HUES48 (cell line): ENCODE results near the gene URGCP.

ENCODE experiments used
- H3K27ac ChIP-seq: one replicate; pipeline ENCODE4 v1.7.0; 2013; ENCODE audit warnings: low read depth, low read length, inconsistent platforms
- H3K27me3 ChIP-seq: 2 replicates; pipeline ENCODE4 v1.6.1; 2013; ENCODE audit warnings: mild to moderate bottlenecking, low read length; ENCODE audit not compliant: control insufficient read depth, insufficient read depth
- H3K36me3 ChIP-seq: 2 replicates; pipeline ENCODE4 v1.6.1; 2013; ENCODE audit warnings: low read length; ENCODE audit not compliant: control insufficient read depth, insufficient read depth
- H3K4me1 ChIP-seq: 2 replicates; pipeline ENCODE4 v1.6.1; 2013; ENCODE audit warnings: mild to moderate bottlenecking, low read length; ENCODE audit not compliant: control insufficient read depth, insufficient read depth
- H3K4me3 ChIP-seq: 2 replicates; pipeline ENCODE4 v1.5.1; 2013; ENCODE audit warnings: mild to moderate bottlenecking, low read depth, low read length
- H3K9ac ChIP-seq: 2 replicates; pipeline ENCODE4 v1.6.1; 2013; ENCODE audit warnings: mild to moderate bottlenecking, low read depth, low read length, moderate library complexity
- H3K9me3 ChIP-seq: 2 replicates; pipeline ENCODE4 v1.6.1; 2013; ENCODE audit warnings: low read length; ENCODE audit not compliant: control insufficient read depth, insufficient read depth

Gene URGCP, protein sequence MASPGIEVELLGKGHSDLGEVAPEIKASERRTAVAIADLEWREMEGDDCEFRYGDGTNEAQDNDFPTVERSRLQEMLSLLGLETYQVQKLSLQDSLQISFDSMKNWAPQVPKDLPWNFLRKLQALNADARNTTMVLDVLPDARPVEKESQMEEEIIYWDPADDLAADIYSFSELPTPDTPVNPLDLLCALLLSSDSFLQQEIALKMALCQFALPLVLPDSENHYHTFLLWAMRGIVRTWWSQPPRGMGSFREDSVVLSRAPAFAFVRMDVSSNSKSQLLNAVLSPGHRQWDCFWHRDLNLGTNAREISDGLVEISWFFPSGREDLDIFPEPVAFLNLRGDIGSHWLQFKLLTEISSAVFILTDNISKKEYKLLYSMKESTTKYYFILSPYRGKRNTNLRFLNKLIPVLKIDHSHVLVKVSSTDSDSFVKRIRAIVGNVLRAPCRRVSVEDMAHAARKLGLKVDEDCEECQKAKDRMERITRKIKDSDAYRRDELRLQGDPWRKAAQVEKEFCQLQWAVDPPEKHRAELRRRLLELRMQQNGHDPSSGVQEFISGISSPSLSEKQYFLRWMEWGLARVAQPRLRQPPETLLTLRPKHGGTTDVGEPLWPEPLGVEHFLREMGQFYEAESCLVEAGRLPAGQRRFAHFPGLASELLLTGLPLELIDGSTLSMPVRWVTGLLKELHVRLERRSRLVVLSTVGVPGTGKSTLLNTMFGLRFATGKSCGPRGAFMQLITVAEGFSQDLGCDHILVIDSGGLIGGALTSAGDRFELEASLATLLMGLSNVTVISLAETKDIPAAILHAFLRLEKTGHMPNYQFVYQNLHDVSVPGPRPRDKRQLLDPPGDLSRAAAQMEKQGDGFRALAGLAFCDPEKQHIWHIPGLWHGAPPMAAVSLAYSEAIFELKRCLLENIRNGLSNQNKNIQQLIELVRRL

DNA sequence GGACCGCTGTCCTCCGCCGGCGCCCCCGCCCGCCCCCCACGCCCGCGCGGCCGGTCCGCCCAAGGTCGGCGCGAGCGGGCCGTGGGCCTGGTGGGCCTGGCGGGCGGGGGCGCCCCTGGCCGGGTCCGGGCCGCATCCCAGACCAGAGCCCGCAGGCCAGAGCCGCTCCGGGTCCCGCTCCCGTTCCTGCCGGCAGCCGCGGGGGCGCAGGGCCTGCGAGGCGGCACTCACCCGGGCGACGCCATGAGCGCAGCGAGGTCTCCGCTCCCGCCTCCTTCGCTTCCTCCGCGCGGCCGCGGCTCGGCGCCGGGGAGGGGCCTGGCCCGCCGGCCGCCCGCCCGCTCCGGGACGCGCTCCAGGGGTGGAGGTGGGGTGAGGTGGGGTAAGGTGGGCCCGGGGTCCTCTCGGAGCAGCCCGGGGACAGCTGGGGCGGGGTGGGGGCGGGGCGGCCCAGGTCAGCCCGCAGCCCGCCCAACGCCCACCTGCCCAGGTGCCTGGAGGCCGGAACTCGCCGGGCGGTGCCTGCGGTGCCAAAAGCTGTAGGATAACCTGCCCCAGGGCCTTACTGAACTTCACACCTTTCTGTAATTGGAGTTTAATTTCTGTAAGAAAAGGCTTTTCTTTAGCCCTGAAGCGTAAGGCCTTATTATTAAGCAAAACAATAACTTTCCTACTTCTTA lies at the start of gene URGCP:
Gene URGCP, minus strand, starts transcription at position 266 of the 680 bp plus-strand sequence. Its CDS starts 21 bp downstream, at position 245.
- Histone ChIP-seq H3K9ac (peak within 1 kb of the TSS; percentile 65), H3K9me3 (no peaks in the 10 kb centered on the region), H3K27ac (peak within 1 kb of the TSS; percentile 17)

GRCh38 chr7:43956027-43956426 lies 49.6 kb upstream of the URGCP start:
- no peak overlapping the region for H3K4me3 ChIP-seq
- H3K9ac ChIP-seq = no peak overlapping the region
- H3K36me3 ChIP-seq = no peaks in the 10 kb centered on the region
- H3K4me1 ChIP-seq = no peaks in the 10 kb centered on the region
- H3K27me3 ChIP-seq = no peaks in the 10 kb centered on the region
- no peaks in the 10 kb centered on the region for H3K9me3 ChIP-seq
- H3K27ac ChIP-seq = no peak overlapping the region

More for the DNA sequence above, at the start of gene URGCP:
- H3K27me3 ChIP-seq = no peaks in the 10 kb centered on the region
- peak within 1 kb of the TSS; percentile 78 for H3K4me3 ChIP-seq
- peaks cover 20% of the 10 kb centered on the region for H3K4me1 ChIP-seq
- H3K36me3 ChIP-seq = no peaks in the 10 kb centered on the region

GRCh38 chr7:43954524-43955228 lies 48.3 kb upstream of the URGCP start:
- Histone ChIP-seq H3K4me1 (no peaks in the 10 kb centered on the region), H3K27me3 (no peaks in the 10 kb centered on the region), H3K36me3 (no peaks in the 10 kb centered on the region), H3K4me3 (no peak overlapping the region), H3K9me3 (no peaks in the 10 kb centered on the region), H3K9ac (no peak overlapping the region), H3K27ac (no peak overlapping the region)

GRCh38 chr7:43953071-43953470 lies 46.7 kb upstream of the URGCP start:
- H3K4me3 ChIP-seq = no peak overlapping the region
- no peaks in the 10 kb centered on the region for H3K9me3 ChIP-seq
- H3K36me3 ChIP-seq = no peaks in the 10 kb centered on the region
- H3K27me3 ChIP-seq = no peaks in the 10 kb centered on the region
- H3K9ac ChIP-seq = no peak overlapping the region
- H3K4me1 ChIP-seq = no peaks in the 10 kb centered on the region
- H3K27ac ChIP-seq = no peak overlapping the region

DNA sequence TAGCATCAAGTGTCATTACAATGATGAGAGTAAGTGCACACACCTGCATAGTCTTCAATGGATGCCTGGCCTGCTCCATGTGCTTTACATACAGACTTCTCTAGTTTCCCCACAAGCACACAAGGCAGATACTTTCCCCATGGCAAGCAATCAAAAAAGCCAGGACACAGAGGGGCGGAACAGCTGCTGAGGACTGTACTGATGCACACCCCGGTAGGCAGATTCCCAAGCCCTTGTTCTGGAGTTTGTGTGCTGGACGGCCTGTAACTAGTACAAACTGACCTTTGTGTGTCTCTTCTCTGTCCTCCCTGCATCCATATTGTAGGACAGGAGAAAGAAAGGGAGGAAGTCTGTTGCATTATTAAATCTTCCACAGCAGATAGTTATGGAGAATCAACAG lies 45.6 kb upstream of the URGCP start:
- no peak overlapping the region for H3K9ac ChIP-seq
- no peaks in the 10 kb centered on the region for H3K4me1 ChIP-seq
- H3K4me3 ChIP-seq = no peak overlapping the region
- H3K9me3 ChIP-seq = no peaks in the 10 kb centered on the region
- H3K27ac ChIP-seq = no peak overlapping the region
- no peaks in the 10 kb centered on the region for H3K27me3 ChIP-seq
- H3K36me3 ChIP-seq = no peaks in the 10 kb centered on the region

GRCh38 chr7:43944286-43944685 lies 37.9 kb upstream of the URGCP start:
- H3K27ac ChIP-seq = no peak overlapping the region
- H3K36me3 ChIP-seq = no peaks in the 10 kb centered on the region
- no peaks in the 10 kb centered on the region for H3K9me3 ChIP-seq
- H3K4me3 ChIP-seq = no peak overlapping the region
- H3K9ac ChIP-seq = no peak overlapping the region
- no peaks in the 10 kb centered on the region for H3K4me1 ChIP-seq
- no peaks in the 10 kb centered on the region for H3K27me3 ChIP-seq

DNA sequence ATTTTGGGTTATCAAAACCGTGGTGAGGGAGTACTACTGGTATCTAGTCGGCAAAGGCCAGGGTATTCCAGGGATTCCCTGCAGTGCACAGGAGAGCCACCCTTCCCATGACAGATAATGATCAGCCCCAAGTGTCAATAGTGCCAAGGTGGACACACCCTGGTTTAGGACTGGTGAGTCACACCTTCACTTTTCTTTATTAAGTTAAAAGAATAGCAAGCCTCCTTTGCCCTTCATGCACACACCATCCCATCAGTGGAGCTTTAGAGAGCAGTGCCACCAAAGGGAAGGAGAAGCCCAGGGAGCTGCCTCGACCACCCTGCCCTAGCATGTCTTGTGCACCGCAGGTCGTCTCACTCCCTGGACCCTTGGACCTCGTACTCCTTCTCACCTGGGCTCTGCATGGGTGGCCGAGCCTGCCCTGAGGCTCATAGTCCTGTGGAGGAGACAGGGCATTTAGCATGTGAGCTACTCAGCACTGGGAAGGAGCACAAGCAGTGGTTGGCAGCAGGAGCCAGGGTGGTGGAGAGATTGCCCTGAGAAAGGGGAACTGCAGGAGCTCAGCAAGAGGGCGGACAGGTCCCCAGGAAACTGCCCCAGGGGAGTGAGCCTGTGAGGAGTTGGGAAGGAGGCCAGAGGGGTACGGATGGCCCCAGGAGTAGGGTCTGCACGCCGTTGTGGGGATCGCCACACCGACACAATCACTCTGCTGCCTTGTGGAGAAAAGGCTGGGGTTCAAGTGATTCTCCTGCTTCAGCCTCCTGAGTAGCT lies 37.2 kb upstream of the URGCP start:
- H3K4me3 ChIP-seq = no peak overlapping the region
- no peaks in the 10 kb centered on the region for H3K36me3 ChIP-seq
- no peak overlapping the region for H3K9ac ChIP-seq
- H3K27ac ChIP-seq = no peak overlapping the region
- no peaks in the 10 kb centered on the region for H3K4me1 ChIP-seq
- no peaks in the 10 kb centered on the region for H3K9me3 ChIP-seq
- H3K27me3 ChIP-seq = no peaks in the 10 kb centered on the region

GRCh38 chr7:43942997-43943396 lies 36.6 kb upstream of the URGCP start:
- Histone ChIP-seq H3K4me3 (no peak overlapping the region), H3K9me3 (no peaks in the 10 kb centered on the region), H3K27me3 (no peaks in the 10 kb centered on the region), H3K9ac (no peak overlapping the region), H3K36me3 (no peaks in the 10 kb centered on the region), H3K27ac (no peak overlapping the region), H3K4me1 (no peaks in the 10 kb centered on the region)

GRCh38 chr7:43942250-43942649 lies 35.9 kb upstream of the URGCP start:
- H3K27me3 ChIP-seq = no peaks in the 10 kb centered on the region
- H3K9ac ChIP-seq = no peak overlapping the region
- no peaks in the 10 kb centered on the region for H3K9me3 ChIP-seq
- no peaks in the 10 kb centered on the region for H3K36me3 ChIP-seq
- H3K4me3 ChIP-seq = no peak overlapping the region
- H3K27ac ChIP-seq = no peak overlapping the region
- H3K4me1 ChIP-seq = no peaks in the 10 kb centered on the region
